Measurements from ENCODE around the gene STIM1. TPM values are rescaled to one million over a fixed set of nuclear protein-coding genes. Genes with fewer than 3 reads are reported as not detected.
"Not testable (repeated sequence)": the region's sequence is repeated elsewhere in the genome, so short reads cannot be mapped to it uniquely, and the experiment has no call there.

Gene STIM1
- total RNA-seq, 1 experiment from 2014 or later: 55.1 TPM

GRCh38 chr11:4048340-4048739 lies 192.9 kb downstream of the STIM1 start:
- H3K27me3 Mint-ChIP-seq (ENCODE audit: insufficient read depth, unreplicated experiment): no peaks in the 10 kb centered on the region
- H3K36me3 Mint-ChIP-seq (ENCODE audit: insufficient read depth, unreplicated experiment): peaks cover 8% of the 10 kb centered on the region
- Histone ChIP-seq H3K36me3 (ENCODE audit: control insufficient read depth, insufficient read depth, low read length) (no peaks in the 10 kb centered on the region), H3K9me3 (0 out of 2 replicates have a peak, but pooled peaks cover 8% of the 10 kb centered on the region), H3K27me3 (replicated peaks; ENCODE audit: control insufficient read depth, insufficient read depth, low read length) (no peaks in the 10 kb centered on the region), H3K4me3 (ENCODE audit: low read depth, low read length) (no peak overlapping the region), H3K4me1 (no peaks in the 10 kb centered on the region)
- BruUV-seq (replicated peaks): no TSS peak
- DNase-seq: no peak
- TF ChIP-seq CTCF (IDR thresholded peaks at IDR 0.05; ENCODE audit: insufficient read depth in 1 of 2, low read depth in 1 of 2, low read length in 1 of 2, severe bottlenecking in 1 of 2, unreplicated experiment in 1 of 2): no peak
- H3K27ac Mint-ChIP-seq (ENCODE audit: unreplicated experiment): no peak overlapping the region
- intact Hi-C loops (cut with micrococcal nuclease; ENCODE audit: unreplicated experiment): no loop called here
- H3K4me3 Mint-ChIP-seq (ENCODE audit: unreplicated experiment): no peak overlapping the region
- ChIA-PET POLR2A (no interaction called here), CTCF (no interaction called here)
- H3K9me3 Mint-ChIP-seq (ENCODE audit: unreplicated experiment): no peaks in the 10 kb centered on the region
- no peaks in the 10 kb centered on the region for H3K4me1 Mint-ChIP-seq (ENCODE audit: low read depth, unreplicated experiment)

- Mint-ChIP-seq H3K27me3 (ENCODE audit: insufficient read depth, unreplicated experiment) (no peaks in the 10 kb centered on the region), H3K4me1 (ENCODE audit: low read depth, unreplicated experiment) (no peaks in the 10 kb centered on the region), H3K4me3 (ENCODE audit: unreplicated experiment) (no peak overlapping the region), H3K36me3 (ENCODE audit: insufficient read depth, unreplicated experiment) (peaks cover 8% of the 10 kb centered on the region), H3K27ac (ENCODE audit: unreplicated experiment) (no peak overlapping the region), H3K9me3 (ENCODE audit: unreplicated experiment) (no peaks in the 10 kb centered on the region)
- Histone ChIP-seq H3K4me1 (peaks cover 2% of the 10 kb centered on the region), H3K4me3 (ENCODE audit: low read depth, low read length) (no peak overlapping the region), H3K27me3 (replicated peaks; ENCODE audit: control insufficient read depth, insufficient read depth, low read length) (no peaks in the 10 kb centered on the region), H3K36me3 (ENCODE audit: control insufficient read depth, insufficient read depth, low read length) (no peaks in the 10 kb centered on the region), H3K9me3 (0 out of 2 replicates have a peak, but pooled peaks cover 8% of the 10 kb centered on the region)
- DNase-seq: no peak
- TF ChIP-seq CTCF (IDR thresholded peaks at IDR 0.05; ENCODE audit: insufficient read depth in 1 of 2, low read depth in 1 of 2, low read length in 1 of 2, severe bottlenecking in 1 of 2, unreplicated experiment in 1 of 2): no peak
- ChIA-PET POLR2A (no interaction called here), CTCF (interaction anchor here (0.6 to 1.1 kb wide), 2 partner anchors 88 to 195 kb away, joined by 3 to 4 read pairs; no protein-coding TSS in a partner anchor)
- intact Hi-C loops (cut with micrococcal nuclease; ENCODE audit: unreplicated experiment): no loop called here
- BruUV-seq (replicated peaks): no TSS peak
Measured at GRCh38 chr11:4049006-4049405, 193.5 kb downstream of the STIM1 start.

- BruUV-seq (replicated peaks): no TSS peak
- Mint-ChIP-seq H3K4me1 (ENCODE audit: low read depth, unreplicated experiment) (peaks cover 9% of the 10 kb centered on the region), H3K9me3 (ENCODE audit: unreplicated experiment) (no peaks in the 10 kb centered on the region), H3K27me3 (ENCODE audit: insufficient read depth, unreplicated experiment) (no peaks in the 10 kb centered on the region), H3K36me3 (ENCODE audit: insufficient read depth, unreplicated experiment) (peaks cover 9% of the 10 kb centered on the region), H3K4me3 (ENCODE audit: unreplicated experiment) (no peak overlapping the region), H3K27ac (ENCODE audit: unreplicated experiment) (no peak overlapping the region)
- intact Hi-C loops (cut with micrococcal nuclease; ENCODE audit: unreplicated experiment): no loop called here
- no peak for DNase-seq
- CTCF ChIA-PET: interaction anchor here (1.1 kb wide), 1 partner anchor 196 kb away, joined by 3 read pairs; no protein-coding TSS in a partner anchor
- no peak for TF ChIP-seq CTCF (IDR thresholded peaks at IDR 0.05; ENCODE audit: insufficient read depth in 1 of 2, low read depth in 1 of 2, low read length in 1 of 2, severe bottlenecking in 1 of 2, unreplicated experiment in 1 of 2)
- H3K4me1 ChIP-seq: peaks cover 13% of the 10 kb centered on the region
- H3K27me3 ChIP-seq (replicated peaks; ENCODE audit: control insufficient read depth, insufficient read depth, low read length): no peaks in the 10 kb centered on the region
- POLR2A ChIA-PET: no interaction called here
- 0 out of 2 replicates have a peak, but pooled peaks cover 8% of the 10 kb centered on the region for H3K9me3 ChIP-seq
- H3K4me3 ChIP-seq (ENCODE audit: low read depth, low read length): no peak overlapping the region
- H3K36me3 ChIP-seq (ENCODE audit: control insufficient read depth, insufficient read depth, low read length): no peaks in the 10 kb centered on the region
Measured at GRCh38 chr11:4050138-4050537, 194.7 kb downstream of the STIM1 start.

- H3K9me3 ChIP-seq; H3K4me3 Mint-ChIP-seq (ENCODE audit: unreplicated experiment); BruUV-seq (replicated peaks); POLR2A ChIA-PET; H3K4me3 ChIP-seq (ENCODE audit: low read depth, low read length); H3K36me3 ChIP-seq (ENCODE audit: control insufficient read depth, insufficient read depth, low read length); intact Hi-C loops (cut with micrococcal nuclease; ENCODE audit: unreplicated experiment); CTCF ChIA-PET; H3K27me3 ChIP-seq (replicated peaks; ENCODE audit: control insufficient read depth, insufficient read depth, low read length); H3K27ac Mint-ChIP-seq (ENCODE audit: unreplicated experiment); H3K27me3 Mint-ChIP-seq (ENCODE audit: insufficient read depth, unreplicated experiment); H3K9me3 Mint-ChIP-seq (ENCODE audit: unreplicated experiment); DNase-seq: not testable (repeated sequence)
- H3K4me1 ChIP-seq: peaks cover 13% of the 10 kb centered on the region
- Mint-ChIP-seq H3K36me3 (ENCODE audit: insufficient read depth, unreplicated experiment) (peaks cover 16% of the 10 kb centered on the region), H3K4me1 (ENCODE audit: low read depth, unreplicated experiment) (peaks cover 16% of the 10 kb centered on the region)
Measured at GRCh38 chr11:4053200-4053599, 197.7 kb downstream of the STIM1 start.

Data from Caco-2 (cell line).